Liver (tissue), 9 donors: ENCODE data around the gene DIAPH2. TPM values are rescaled to one million over a fixed set of nuclear protein-coding genes. Genes with fewer than 3 reads are reported as not detected.

Experiments
- DNase-seq: peaks from one replicate; pipeline ENCODE4 v3.0.0-alpha.2; 2017; ENCODE audit warnings: low spot score
- H3K27ac ChIP-seq, 2 donors: one replicate each; pipeline ENCODE4 v1.7.0; 2013; ENCODE audit warnings: inconsistent platforms in 2 of 2, low read length in 2 of 2, control low read depth in 1 of 2, low read depth in 1 of 2, mild to moderate bottlenecking in 1 of 2
- H3K27me3 ChIP-seq, 4 donors: one replicate each; pipeline versions ENCODE4 v1.6.1 to v1.7.0; 2013; ENCODE audit warnings: low read length in 3 of 4, inconsistent platforms in 1 of 4, mild to moderate bottlenecking in 1 of 4, moderate library complexity in 1 of 4; ENCODE audit not compliant: control insufficient read depth in 4 of 4, insufficient read depth in 4 of 4
- H3K36me3 ChIP-seq, 4 donors: one replicate each; pipeline versions ENCODE4 v1.6.1 to v1.7.0; 2013; ENCODE audit warnings: low read length in 3 of 4, mild to moderate bottlenecking in 3 of 4, low read depth in 1 of 4, moderate library complexity in 1 of 4; ENCODE audit not compliant: control insufficient read depth in 4 of 4, insufficient read depth in 3 of 4
- H3K4me1 ChIP-seq, 4 donors: one replicate each; pipeline versions ENCODE4 v1.6.1 to v1.7.0; 2013; ENCODE audit warnings: low read length in 3 of 4, mild to moderate bottlenecking in 3 of 4, moderate library complexity in 1 of 4; ENCODE audit not compliant: control insufficient read depth in 4 of 4, insufficient read depth in 4 of 4
- H3K4me3 ChIP-seq, 3 donors: one replicate each; pipeline versions ENCODE4 v1.6.1 to v1.7.0; 2013; ENCODE audit warnings: low read length in 3 of 3, control low read depth in 1 of 3, low read depth in 1 of 3, mild to moderate bottlenecking in 1 of 3
- H3K9ac ChIP-seq, 2 donors: one replicate each; pipeline ENCODE4 v1.7.0; 2013; ENCODE audit warnings: low read length in 2 of 2, mild to moderate bottlenecking in 2 of 2, moderate library complexity in 2 of 2, control low read depth in 1 of 2, low read depth in 1 of 2
- H3K9me3 ChIP-seq, 4 donors: one replicate each; pipeline versions ENCODE4 v1.6.1 to v1.7.0; 2013; ENCODE audit warnings: low read length in 3 of 4; ENCODE audit not compliant: control insufficient read depth in 4 of 4
- ATF3 ChIP-seq: IDR thresholded peaks from 2 replicates; pipeline ENCODE4 v1.6.1; 2016; ENCODE audit warnings: antibody characterized with exemption
- CTCF ChIP-seq: fragments of 150-350 bp; IDR thresholded peaks from 2 replicates; pipeline ENCODE4 v1.5.1; 2017; ENCODE audit warnings: improper control_type of control experiment, low read depth, low read length; ENCODE audit not compliant: missing input control
- FOXA1 ChIP-seq: IDR thresholded peaks from 2 replicates; pipeline ENCODE4 v1.6.1; 2016; ENCODE audit warnings: antibody characterized with exemption
- FOXA2 ChIP-seq: IDR thresholded peaks from 2 replicates; pipeline ENCODE4 v1.6.1; 2016; ENCODE audit warnings: antibody characterized with exemption
- GABPA ChIP-seq, 2 donors: IDR thresholded peaks in 1 of 2; conservative IDR thresholded peaks in 1 of 2; 2 replicates each; pipeline ENCODE4 v1.6.1; 2016; ENCODE audit warnings: antibody characterized with exemption in 2 of 2, mild to moderate bottlenecking in 1 of 2, moderate library complexity in 1 of 2
- HNF4A ChIP-seq, 2 donors: conservative IDR thresholded peaks; 2 replicates each; pipeline ENCODE4 v1.6.1; 2016; ENCODE audit warnings: antibody characterized with exemption in 2 of 2, mild to moderate bottlenecking in 2 of 2
- HNF4G ChIP-seq: IDR thresholded peaks from 2 replicates; pipeline ENCODE4 v1.6.1; 2016; ENCODE audit warnings: antibody characterized with exemption
- JUND ChIP-seq, 2 donors: IDR thresholded peaks; 2 replicates each; pipeline ENCODE4 v1.6.1; 2016; ENCODE audit warnings: antibody characterized with exemption in 2 of 2
- MAX ChIP-seq: IDR thresholded peaks from 2 replicates; pipeline ENCODE4 v1.6.1; 2016; ENCODE audit warnings: antibody characterized with exemption
- NR2F2 ChIP-seq: IDR thresholded peaks from 2 replicates; pipeline ENCODE4 v1.6.1; 2016; ENCODE audit warnings: antibody characterized with exemption
- RAD21 ChIP-seq, 2 donors: IDR thresholded peaks; 2 replicates each; pipeline ENCODE4 v1.6.1; 2016; ENCODE audit warnings: antibody characterized with exemption in 2 of 2, mild to moderate bottlenecking in 2 of 2
- REST ChIP-seq: IDR thresholded peaks from 2 replicates; pipeline ENCODE4 v1.6.1; 2016; ENCODE audit warnings: antibody characterized with exemption, mild to moderate bottlenecking
- RXRA ChIP-seq, 2 donors: IDR thresholded peaks; 2 replicates each; pipeline ENCODE4 v1.6.1; 2017 to 2018; ENCODE audit warnings: antibody characterized with exemption in 2 of 2, mild to moderate bottlenecking in 1 of 2
- SP1 ChIP-seq: IDR thresholded peaks from 2 replicates; pipeline ENCODE4 v1.6.1; 2018; ENCODE audit warnings: antibody characterized with exemption, mild to moderate bottlenecking
- TAF1 ChIP-seq: conservative IDR thresholded peaks from 2 replicates; pipeline ENCODE4 v1.6.1; 2016; ENCODE audit warnings: antibody characterized with exemption, mild to moderate bottlenecking
- YY1 ChIP-seq: IDR thresholded peaks from 2 replicates; pipeline ENCODE4 v1.6.1; 2016; ENCODE audit warnings: antibody characterized with exemption, mild to moderate bottlenecking
- ZBTB33 ChIP-seq: IDR thresholded peaks from 2 replicates; pipeline ENCODE4 v1.6.1; 2016; ENCODE audit warnings: antibody characterized with exemption
- WGBS: extraction: QIAGEN DNeasy Blood & Tissue Kit; methylation state at CpG from one replicate; pipeline ENCODE4 v1.1.7; 2013; 5-methylcytosine and 5-hydroxymethylcytosine counted together
- polyA plus RNA-seq, 2 donors: library from polyadenylated mRNA; stranded (reverse) in 1 of 2; unstranded in 1 of 2; fragments of 200-250 nt in 1 of 2; fragments of >200 nt in 1 of 2; fragmentation: Nextera tagmentation in 1 of 2; extraction: Ambion mirVana in 1 of 2; gene quantifications; one replicate each; pipeline versions ENCODE4 v1.2.1 to v1.2.3, GENCODE V29; 2013 to 2015
- total RNA-seq, 2 donors: library from RNA; depleted of rRNA; stranded (reverse); fragments of >200 nt; gene quantifications; one replicate each; pipeline ENCODE4 v1.2.3, GENCODE V29; 2014
- donor health status: healthy.
- donor health status: healthy.
- donor health status: healthy.
- donor health status: healthy.
- donor health status: healthy.

The DIAPH2 gene
- total and polyA plus RNA-seq, 4 donors = 2.7 to 16.6 (median 5.3) TPM

GRCh38 chrX:96692454-96692853 lies 7.8 kb downstream of the DIAPH2 start:
- Histone ChIP-seq H3K4me1 (peaks cover 5 to 21% (median 16%) of the 10 kb centered on the region in 4 donors), H3K9me3 (no peaks in the 10 kb centered on the region), H3K4me3 (no peak overlapping the region), H3K36me3 (no peaks in the 10 kb centered on the region), H3K27me3 (no peaks in the 10 kb centered on the region), H3K9ac (no peak overlapping the region), H3K27ac (no peak overlapping the region)
- WGBS = 78% methylated on average over 1 of the region's 1 CpG
- DNase-seq = no peak
- no peak for TF ChIP-seq RXRA (IDR thresholded peaks at IDR 0.05)
- TF ChIP-seq GABPA (IDR thresholded peaks at IDR 0.05 in 1 of 2, conservative IDR thresholded peaks at IDR 0.05 in 1 of 2) = no peak
- TF ChIP-seq HNF4A (conservative IDR thresholded peaks at IDR 0.05) = peak in 1 of 2 donors; percentile 2
- TF ChIP-seq NR2F2 = no peak

GRCh38 chrX:96692890-96693289 lies 8.2 kb downstream of the DIAPH2 start:
- H3K4me3 ChIP-seq = no peak overlapping the region
- no peaks in the 10 kb centered on the region for H3K27me3 ChIP-seq
- H3K36me3 ChIP-seq = no peaks in the 10 kb centered on the region
- H3K9ac ChIP-seq = no peak overlapping the region
- H3K27ac ChIP-seq = no peak overlapping the region
- DNase-seq = no peak
- H3K9me3 ChIP-seq = no peaks in the 10 kb centered on the region
- TF ChIP-seq HNF4A (conservative IDR thresholded peaks at IDR 0.05) (peak in 1 of 2 donors; percentile 1), FOXA2 (peak; percentile 11), ZBTB33 (no peak)
- H3K4me1 ChIP-seq = peaks cover 5 to 21% (median 16%) of the 10 kb centered on the region in 4 donors

- WGBS = 95% methylated on average over 6 of the region's 6 CpGs
- H3K27ac ChIP-seq = no peak overlapping the region
- no peak overlapping the region for H3K9ac ChIP-seq
- no peak for DNase-seq
- H3K36me3 ChIP-seq = no peaks in the 10 kb centered on the region
- H3K9me3 ChIP-seq = no peaks in the 10 kb centered on the region
- no peak for TF ChIP-seq HNF4A (conservative IDR thresholded peaks at IDR 0.05)
- TF ChIP-seq REST = no peak
- no peak for TF ChIP-seq HNF4G
- TF ChIP-seq NR2F2 = no peak
- TF ChIP-seq ATF3 = no peak
- no peak for TF ChIP-seq YY1
- TF ChIP-seq RAD21 (IDR thresholded peaks at IDR 0.05) = no peak
- TF ChIP-seq GABPA (IDR thresholded peaks at IDR 0.05 in 1 of 2, conservative IDR thresholded peaks at IDR 0.05 in 1 of 2) = no peak
- no peak for TF ChIP-seq FOXA1
- TF ChIP-seq RXRA (IDR thresholded peaks at IDR 0.05) = no peak
- TF ChIP-seq MAX = no peak
- TF ChIP-seq CTCF = no peak
- TF ChIP-seq ZBTB33 = no peak
- TF ChIP-seq TAF1 = no peak
- TF ChIP-seq JUND (IDR thresholded peaks at IDR 0.05) = no peak
- no peak for TF ChIP-seq SP1
- no peak overlapping the region for H3K4me3 ChIP-seq
- H3K27me3 ChIP-seq = no peaks in the 10 kb centered on the region
- H3K4me1 ChIP-seq = peaks cover 5 to 21% (median 16%) of the 10 kb centered on the region in 4 donors
Measured at GRCh38 chrX:96693407-96693806, 8.8 kb downstream of the DIAPH2 start.
